HG02571 (cell line): ENCODE results near the gene SNX25.
A peak's percentile ranks its signal among the peaks of the same experiment; 100 is the strongest.
"Not testable (repeated sequence)": the region's sequence is repeated elsewhere in the genome, so short reads cannot be mapped to it uniquely, and the experiment has no call there.

Experiments
- ATAC-seq: cut with Tn5 transposase; IDR thresholded peaks from one replicate; pipeline ENCODE4 v1.9.1; 2021; ENCODE audit warnings: mild to moderate bottlenecking, moderate library complexity; ENCODE audit not compliant: unreplicated experiment

The SNX25 gene

DNA sequence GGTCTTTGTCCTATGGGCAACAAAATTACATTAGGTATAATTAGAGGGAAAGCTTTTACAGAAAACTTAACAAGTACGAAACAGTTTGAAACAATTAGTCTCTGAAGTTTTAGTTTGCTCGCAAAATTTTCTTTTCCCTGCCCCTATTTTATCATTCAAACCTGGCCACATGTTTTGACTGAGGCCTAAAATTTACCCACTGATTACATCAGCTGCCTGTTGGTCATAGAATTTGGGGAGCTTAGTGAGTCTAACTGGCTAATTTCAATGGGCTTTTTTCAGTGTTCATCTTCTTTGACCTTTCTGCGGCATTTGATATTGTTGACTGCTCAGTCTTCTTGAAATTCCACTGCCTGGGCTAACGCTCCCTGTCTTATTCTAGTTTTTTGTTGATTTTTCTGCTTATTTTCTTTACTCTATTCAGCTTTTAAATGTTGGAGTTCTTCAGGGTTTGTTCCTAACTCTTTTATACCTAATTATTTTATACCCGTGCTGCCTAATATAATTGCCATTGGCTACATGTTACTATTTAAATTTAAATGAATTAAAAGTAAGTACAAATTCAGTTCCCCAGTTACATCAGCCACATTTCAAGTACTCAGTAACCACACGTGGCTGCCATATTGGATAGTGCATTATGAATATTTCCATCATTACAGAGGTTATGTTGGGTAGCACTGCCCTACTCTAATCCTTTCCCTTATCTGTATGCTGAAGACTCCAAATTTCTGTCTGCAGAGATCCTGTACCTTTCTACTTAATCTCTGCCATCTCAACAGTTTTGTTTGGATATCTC, 87.5 kb downstream of the SNX25 start:
- no peak for ATAC-seq

DNA sequence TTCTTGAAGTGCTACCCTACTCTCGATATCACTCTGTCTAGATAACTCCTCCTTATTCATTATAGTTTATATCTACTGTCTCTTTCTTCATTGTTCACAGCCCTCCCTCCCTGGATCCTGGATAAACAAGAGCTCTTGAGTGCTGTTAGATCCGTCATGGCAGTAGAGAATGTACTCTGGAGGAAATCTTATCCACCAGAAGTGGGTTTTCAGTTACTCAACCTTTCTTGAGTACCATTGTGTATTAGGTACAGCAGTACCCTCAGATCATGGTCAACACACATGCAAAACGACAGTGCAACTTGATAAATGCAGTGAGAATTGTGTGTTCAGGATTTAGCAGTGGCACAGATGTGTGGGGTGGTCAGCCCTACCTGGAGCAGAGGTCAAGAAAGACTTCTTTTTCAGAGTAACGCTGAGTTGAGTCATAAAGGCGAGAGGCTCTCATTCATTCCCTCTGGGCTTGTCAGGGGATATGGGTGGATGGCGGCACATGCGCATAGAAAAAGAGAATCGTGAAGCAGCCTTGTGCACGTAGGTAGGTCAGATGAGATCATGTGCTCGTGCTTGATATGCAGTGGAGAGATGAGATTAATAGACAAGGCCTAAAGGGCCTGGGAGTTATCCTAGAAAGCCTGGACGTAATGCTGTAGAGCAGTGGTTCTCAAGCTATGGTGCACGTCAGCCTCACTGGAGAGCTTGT, 89.5 kb downstream of the SNX25 start:
- no peak for ATAC-seq

GRCh38 chr4:185304541-185304940, 95.1 kb downstream of the SNX25 start:
- no peak for ATAC-seq

DNA sequence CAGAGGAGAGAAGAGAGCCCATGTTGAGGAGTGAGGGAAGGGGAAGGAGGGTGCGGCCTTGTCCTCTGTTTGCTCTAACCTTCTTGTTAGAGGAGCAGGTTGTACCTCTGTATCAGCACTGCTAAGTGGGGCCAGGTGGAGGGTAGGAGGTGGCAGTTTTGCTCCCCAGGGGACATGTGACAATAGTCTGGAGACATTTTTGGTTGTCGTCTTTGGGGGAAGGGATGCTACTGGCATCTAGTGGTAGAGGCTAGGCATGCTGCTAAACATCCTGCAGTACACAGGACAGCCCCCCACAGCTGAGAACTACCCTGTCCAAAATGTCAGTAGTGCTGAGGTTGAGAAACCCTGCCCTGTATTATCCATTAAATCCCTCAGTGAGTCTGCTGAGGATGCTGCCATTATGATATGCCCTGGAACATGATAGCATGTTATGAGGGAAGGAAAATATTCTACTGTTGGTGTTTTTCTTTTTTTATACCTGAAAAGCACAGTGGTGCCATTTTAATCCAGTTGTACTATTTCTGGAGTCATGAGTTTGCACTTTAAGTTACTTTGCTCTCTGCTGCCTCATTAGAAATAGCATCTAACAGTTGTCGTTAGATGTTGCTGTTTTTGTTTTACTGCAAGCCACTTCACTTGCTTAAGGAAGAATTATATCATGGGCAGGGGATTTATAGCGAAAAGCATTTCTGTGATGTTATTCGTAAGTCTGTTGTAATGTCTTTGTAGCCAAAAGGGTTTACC, 95.7 kb downstream of the SNX25 start:
- ATAC-seq, result peak; percentile 49

DNA sequence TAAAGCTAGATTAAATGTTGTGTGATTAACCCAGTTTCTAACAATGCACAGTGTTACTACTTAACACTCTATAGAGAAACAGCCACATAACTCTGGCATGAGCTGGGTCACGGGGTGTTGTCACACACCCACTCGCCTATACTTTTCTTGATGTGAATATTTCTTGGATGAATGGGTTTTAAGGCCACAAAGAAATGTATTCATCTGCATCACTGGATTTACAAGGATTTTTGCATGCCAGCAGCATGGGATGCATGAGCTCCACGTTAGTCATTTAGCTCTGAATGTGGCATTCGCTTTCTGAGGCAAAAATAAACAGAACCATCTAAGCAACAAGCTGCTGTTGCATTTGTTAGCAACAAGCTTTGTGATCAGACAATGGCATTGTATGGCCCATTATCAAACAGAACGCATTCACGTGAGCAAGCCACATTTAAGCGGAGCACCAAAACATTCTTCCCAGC, 96.6 kb downstream of the SNX25 start:
- no peak for ATAC-seq

DNA sequence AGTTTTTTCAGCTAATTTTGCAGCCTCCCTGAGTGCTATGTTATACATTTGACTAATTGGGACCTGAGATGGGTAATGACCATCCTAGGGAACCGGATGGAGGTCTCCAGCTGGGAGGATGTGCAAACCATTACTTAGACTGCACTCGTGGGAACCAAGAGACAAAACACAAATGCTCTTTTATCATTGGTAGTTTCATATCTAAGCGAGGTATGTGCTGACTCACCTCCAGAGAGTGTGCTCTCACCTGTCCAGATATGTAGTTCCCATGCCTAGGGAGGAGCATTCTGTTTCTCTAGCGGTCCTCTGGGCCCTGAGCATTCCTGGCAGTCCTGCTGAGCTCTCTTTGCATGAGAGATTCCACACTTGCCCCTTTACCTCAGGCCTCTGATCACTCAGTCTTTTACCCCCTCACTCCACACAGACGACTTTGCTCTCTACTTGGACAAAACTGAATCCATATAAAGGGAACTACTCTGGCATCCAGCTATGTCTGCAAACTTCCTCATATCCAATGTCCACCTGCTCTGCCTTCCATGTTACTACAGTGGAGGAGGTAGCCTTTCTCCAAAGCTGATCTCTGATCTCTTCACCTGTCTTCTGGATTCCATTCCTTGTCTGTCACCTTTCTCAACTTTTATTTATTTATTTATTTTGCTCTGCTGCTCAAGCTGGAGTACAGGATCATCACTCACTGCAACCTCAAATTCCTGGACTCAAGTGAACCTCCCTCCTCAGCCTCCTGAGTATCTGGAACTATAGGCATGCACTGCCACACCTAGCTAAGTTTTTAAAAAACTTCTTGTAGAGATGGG, 97.9 kb downstream of the SNX25 start:
- ATAC-seq, result peak; percentile 54

GRCh38 chr4:185309770-185310169, 100.4 kb downstream of the SNX25 start:
- ATAC-seq, result peak; percentile 49

GRCh38 chr4:185311113-185311888, 101.9 kb downstream of the SNX25 start:
- no peak for ATAC-seq

GRCh38 chr4:185312699-185313098, 103.3 kb downstream of the SNX25 start:
- ATAC-seq, result no peak

DNA sequence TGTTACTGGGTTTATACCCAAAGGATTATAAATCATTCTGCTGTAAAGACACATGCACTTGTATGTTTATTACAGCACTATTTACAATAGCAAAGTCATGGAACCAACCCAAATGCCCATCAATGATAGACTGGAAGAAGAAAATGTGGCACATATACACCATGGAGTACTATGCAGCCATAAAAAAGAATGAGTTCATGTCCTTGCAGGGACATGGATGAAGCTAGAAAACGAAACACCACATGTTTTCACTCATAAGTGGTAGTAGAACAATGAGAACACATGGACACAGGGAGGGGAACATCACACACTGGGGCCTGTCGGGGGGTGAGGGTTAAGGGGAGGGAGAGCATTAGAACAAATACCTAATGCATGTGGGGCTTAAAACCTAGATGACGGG, 108.1 kb downstream of the SNX25 start:
- ATAC-seq, result not testable (repeated sequence)

GRCh38 chr4:185317880-185318279, 108.5 kb downstream of the SNX25 start:
- no peak for ATAC-seq

DNA sequence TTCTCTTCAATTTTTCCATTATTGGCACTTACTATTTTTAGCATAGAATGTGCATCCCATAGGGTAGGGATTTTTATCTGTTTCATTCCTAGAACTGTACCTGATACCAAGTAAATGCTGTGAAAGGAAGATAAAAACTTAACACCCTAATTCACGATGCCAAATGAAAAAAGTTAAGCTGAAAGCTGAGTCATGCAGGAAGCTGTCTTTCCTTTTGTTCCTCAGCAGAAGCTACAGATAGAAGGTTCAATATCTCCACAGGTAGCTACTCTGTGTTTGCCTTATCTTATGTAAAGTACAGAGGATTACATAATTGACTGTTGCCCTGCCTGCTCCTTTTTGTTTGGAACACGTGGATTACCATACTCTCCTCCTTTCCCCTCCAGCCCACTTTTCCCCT, 109.3 kb downstream of the SNX25 start:
- no peak for ATAC-seq

GRCh38 chr4:185322803-185323202, 113.4 kb downstream of the SNX25 start:
- no peak for ATAC-seq

DNA sequence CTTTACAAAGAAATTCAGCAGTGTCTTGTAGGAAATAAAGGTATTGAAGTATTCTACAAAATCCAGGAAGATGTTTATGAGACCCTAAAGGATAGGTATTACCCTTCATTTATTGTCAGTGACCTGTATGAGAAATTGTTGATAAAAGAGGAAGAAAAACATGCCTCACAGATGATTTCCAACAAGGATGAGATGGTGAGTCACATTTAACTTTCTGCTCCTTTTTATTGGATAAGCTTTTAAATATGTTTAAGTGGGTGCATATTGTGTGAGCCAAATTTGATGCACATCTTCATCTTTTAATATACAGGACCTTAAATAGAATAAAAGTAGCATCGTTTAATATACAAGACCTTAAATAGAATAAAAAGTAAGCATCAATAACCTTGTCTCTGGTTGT, 114.2 kb downstream of the SNX25 start:
- no peak for ATAC-seq

DNA sequence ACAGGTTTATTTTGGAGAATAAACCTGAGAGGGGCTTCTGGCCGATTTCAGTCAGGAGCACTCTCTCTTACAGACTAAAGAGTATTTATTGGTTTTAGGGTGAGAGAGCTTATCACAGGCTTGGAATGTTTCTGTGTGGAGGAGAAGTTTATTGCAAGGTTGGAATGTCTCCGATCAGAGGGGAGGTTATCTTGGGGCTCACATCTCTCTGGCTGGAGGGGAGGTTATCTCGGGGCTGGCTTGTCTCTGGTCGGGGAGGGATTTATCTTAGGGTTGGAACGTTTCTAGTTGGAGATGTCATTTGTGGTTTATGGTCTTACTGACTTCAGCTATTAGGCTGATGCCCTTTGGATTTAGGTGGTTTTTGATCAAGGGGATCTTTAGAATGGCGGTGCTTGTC, 115.0 kb downstream of the SNX25 start:
- ATAC-seq, result not testable (repeated sequence)

GRCh38 chr4:185325721-185326120, 116.3 kb downstream of the SNX25 start:
- not testable (repeated sequence) for ATAC-seq

DNA sequence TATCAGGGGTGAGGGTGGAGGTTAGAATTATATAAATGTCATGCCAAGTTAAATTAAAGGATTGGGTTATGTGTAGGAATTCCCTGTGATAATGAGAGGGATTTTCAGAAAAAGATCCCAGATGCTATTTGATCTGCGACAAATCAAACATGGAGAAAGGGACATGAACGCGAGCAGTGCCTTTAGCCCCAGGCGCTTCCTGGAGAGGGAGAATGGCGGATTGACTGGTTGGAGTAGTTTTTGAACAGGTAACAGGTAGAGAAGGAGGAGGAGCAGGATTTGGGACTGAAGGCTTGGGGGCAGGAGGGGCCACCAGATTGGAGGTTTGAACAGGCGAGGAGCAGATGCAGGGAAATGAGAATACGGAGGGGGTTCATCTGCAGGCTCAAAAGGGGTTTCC, 119.2 kb downstream of the SNX25 start:
- ATAC-seq, result no peak

DNA sequence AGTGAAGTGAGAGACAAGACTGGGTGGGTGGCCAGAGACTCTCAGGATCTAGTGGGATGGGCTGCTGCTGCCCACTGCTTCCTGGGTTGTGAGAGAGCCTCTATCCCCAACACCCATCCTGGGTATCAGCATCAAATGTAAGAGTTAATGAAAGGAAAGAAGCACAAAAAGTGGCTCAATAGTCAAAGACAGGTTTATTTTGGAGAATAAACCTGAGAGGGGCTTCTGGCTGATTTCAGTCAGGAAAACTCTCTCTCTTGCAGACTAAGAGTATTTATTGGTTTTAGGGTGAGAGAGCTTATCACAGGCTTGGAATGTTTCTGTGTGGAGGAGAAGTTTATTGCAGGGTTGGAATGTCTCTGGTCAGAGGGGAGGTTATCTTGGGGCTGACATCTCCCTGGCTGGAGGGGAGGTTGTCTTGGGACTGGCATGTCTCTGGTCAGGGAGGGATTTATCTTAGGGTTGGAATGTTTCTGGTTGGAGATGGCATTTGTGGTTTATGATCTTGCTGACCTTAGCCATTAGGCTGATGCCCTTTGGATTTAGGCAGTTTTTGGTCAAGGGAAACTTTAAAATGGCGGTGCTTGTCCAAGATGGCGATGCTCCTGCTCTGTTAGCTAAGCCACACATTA, 120.6 kb downstream of the SNX25 start:
- not testable (repeated sequence) for ATAC-seq
